Tibial artery (tissue), 4 donors: ENCODE measurements around the gene PUM1.

Source experiments
- DNase-seq, 2 donors: peaks; one replicate each; pipeline ENCODE4 v3.0.0-alpha.2; 2019
- H3K27ac ChIP-seq, 2 donors: fragments of 200-600 bp; sonication (generic) in 1 of 2; 1 replicate in 1 of 2; 2 replicates in 1 of 2; pipeline ENCODE4 v1.5.1; 2018 to 2019; ENCODE audit warnings: mild to moderate bottlenecking in 1 of 2
- H3K27me3 ChIP-seq, 2 donors: fragments of 200-600 bp; sonication (generic) in 1 of 2; one replicate each; pipeline versions ENCODE4 v1.5.1 to v1.6.0; 2016 to 2019
- H3K36me3 ChIP-seq, 3 donors: fragments of 200-600 bp; sonication (generic) in 2 of 3; one replicate each; pipeline ENCODE4 v1.5.1; 2016 to 2019; ENCODE audit warnings: mild to moderate bottlenecking in 2 of 3
- H3K4me1 ChIP-seq, 4 donors: fragments of 200-600 bp; sonication (generic) in 2 of 4; 1 replicate in 3 of 4; 2 replicates in 1 of 4; pipeline ENCODE4 v1.5.1; 2016 to 2019
- H3K4me3 ChIP-seq, 2 donors: fragments of 200-600 bp; sonication (generic) in 1 of 2; 1 replicate in 1 of 2; 2 replicates in 1 of 2; pipeline ENCODE4 v1.5.1; 2018 to 2019; ENCODE audit warnings: mild to moderate bottlenecking in 2 of 2
- H3K9me3 ChIP-seq, 3 donors: fragments of 200-600 bp; sonication (generic) in 1 of 3; one replicate each; pipeline ENCODE4 v1.5.1; 2016 to 2019
- intact Hi-C: fragments of 100-400 bp; cut with DNase I; formaldehyde crosslinking; loops from one replicate; pipeline ENCODE4 v1.15.0; 2023; ENCODE audit warnings: low total_unique reads
- TF ChIP-seq, protein P1 (sequence below), 2 experiments: fragments of 200-600 bp in 1 of 2; fragments of 450-650 bp in 1 of 2; IDR thresholded peaks; one replicate each; pipeline ENCODE4 v1.5.1; 2017 to 2019; ENCODE audit warnings: antibody characterized with exemption in 2 of 2, mild to moderate bottlenecking in 1 of 2, moderate library complexity in 1 of 2

PUM1 gene

DNA sequence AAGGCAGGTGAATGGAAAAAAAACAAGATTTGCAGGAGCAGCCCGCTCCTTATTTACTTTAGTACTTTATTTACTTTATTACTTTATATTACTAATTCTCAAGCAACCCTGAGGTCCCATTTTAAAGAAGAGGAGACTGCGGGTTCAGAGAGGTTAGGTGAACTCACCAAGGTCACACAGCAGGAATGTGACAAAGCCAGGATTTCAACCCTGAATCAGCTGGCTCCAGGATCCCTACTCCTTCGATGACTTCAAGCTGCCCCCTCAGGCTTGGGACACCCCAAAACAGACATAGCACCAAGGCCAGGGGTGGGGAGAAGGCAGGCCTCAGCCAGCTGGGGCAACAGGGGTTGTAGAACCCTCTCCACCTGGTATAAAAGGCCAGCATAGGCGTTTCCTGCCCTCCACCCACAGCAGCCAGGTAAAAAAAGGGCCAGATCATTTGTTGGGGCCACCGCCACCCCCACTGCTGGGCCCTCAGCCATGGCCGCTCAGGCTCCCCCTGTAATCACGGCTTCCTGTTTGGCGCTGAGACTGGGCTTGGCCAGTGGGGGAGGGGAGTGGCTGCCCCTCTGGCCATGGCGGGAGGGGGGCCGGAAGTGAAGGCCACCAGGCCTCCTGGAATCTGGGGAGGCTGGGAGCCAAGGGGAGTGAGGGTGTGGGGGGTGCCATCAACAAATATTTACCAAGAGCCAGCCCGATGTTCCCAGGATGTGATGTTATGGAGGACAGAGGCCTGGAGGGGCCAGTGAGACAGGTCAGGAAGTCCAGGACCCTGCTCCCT is 163.5 kb downstream of the PUM1 start:
- intact Hi-C loops = no loop called here
- no peaks in the 10 kb centered on the region for H3K9me3 ChIP-seq
- peak overlapping the region; percentile 50 to 76 for H3K27ac ChIP-seq
- H3K36me3 ChIP-seq = no peaks in the 10 kb centered on the region
- H3K4me1 ChIP-seq = peaks cover 0 to 68% (median 36%) of the 10 kb centered on the region in 4 donors
- no peaks in the 10 kb centered on the region for H3K27me3 ChIP-seq
- TF ChIP-seq, protein P1, sequence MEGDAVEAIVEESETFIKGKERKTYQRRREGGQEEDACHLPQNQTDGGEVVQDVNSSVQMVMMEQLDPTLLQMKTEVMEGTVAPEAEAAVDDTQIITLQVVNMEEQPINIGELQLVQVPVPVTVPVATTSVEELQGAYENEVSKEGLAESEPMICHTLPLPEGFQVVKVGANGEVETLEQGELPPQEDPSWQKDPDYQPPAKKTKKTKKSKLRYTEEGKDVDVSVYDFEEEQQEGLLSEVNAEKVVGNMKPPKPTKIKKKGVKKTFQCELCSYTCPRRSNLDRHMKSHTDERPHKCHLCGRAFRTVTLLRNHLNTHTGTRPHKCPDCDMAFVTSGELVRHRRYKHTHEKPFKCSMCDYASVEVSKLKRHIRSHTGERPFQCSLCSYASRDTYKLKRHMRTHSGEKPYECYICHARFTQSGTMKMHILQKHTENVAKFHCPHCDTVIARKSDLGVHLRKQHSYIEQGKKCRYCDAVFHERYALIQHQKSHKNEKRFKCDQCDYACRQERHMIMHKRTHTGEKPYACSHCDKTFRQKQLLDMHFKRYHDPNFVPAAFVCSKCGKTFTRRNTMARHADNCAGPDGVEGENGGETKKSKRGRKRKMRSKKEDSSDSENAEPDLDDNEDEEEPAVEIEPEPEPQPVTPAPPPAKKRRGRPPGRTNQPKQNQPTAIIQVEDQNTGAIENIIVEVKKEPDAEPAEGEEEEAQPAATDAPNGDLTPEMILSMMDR (IDR thresholded peaks at IDR 0.05) = no peak
- H3K4me3 ChIP-seq = no peak overlapping the region
- no peak for DNase-seq

DNA sequence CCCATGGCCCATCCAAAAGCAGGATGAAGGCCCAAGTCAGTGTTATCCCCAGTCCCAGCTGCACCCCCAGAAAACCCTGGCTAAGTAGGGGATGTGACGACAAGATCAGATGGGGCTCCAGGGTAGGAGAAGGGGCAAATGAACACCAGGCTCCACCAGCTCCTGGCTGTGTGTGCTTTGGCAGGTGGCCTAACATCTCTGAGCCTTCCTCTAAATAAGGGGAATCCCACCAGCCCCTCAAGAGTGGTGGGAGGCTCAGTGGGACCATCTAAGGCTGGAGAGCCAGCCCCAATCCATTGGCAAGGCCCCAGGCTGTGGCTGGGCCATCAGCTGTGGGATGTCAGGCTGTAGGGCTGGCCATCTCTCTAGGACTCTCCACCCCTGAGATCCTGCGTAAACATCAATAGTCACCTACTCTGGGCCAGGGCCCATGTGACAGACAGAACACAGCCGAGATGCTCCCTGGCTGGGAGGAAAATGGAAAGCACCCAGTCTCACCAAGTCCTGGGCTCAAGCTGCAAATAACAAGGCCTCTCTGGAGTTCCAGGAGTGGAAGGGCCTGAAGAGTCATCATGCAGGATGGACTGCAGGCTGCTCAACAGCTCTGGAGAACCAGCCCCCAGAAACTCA is 164.5 kb downstream of the PUM1 start:
- intact Hi-C loops = no loop called here
- no peaks in the 10 kb centered on the region for H3K27me3 ChIP-seq
- H3K27ac ChIP-seq = peak overlapping the region; percentile 2 to 50
- H3K9me3 ChIP-seq = no peaks in the 10 kb centered on the region
- TF ChIP-seq, protein P1 (IDR thresholded peaks at IDR 0.05) = no peak
- DNase-seq = no peak
- H3K4me3 ChIP-seq = no peak overlapping the region
- no peaks in the 10 kb centered on the region for H3K36me3 ChIP-seq
- peaks cover 0 to 69% (median 33%) of the 10 kb centered on the region in 4 donors for H3K4me1 ChIP-seq

DNA sequence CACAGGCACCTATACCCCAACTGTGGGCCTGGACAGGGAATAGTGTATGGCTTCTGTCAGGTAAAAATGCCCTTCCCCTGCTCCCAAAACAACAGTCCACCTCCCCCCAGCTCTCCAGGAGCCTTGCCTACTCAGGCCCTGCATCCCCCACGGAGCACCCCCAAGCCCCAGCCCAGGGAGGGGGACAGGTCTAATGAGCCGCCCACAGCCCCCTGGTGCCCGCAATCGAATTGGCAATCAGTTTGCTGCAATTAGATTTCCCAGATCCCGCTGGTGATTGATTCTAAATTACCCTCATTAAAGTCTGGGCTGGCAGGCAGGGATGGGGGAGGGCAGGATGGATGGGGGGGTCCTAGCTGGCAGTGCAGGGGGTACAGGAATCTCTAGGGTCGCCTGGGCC is 165.0 kb downstream of the PUM1 start:
- DNase-seq = no peak
- H3K9me3 ChIP-seq = no peaks in the 10 kb centered on the region
- intact Hi-C loops = no loop called here
- H3K27me3 ChIP-seq = no peaks in the 10 kb centered on the region
- H3K4me3 ChIP-seq = no peak overlapping the region
- H3K4me1 ChIP-seq = peaks cover 0 to 71% (median 35%) of the 10 kb centered on the region in 4 donors
- no peak overlapping the region for H3K27ac ChIP-seq
- TF ChIP-seq, protein P1 (IDR thresholded peaks at IDR 0.05) = no peak
- H3K36me3 ChIP-seq = no peaks in the 10 kb centered on the region

DNA sequence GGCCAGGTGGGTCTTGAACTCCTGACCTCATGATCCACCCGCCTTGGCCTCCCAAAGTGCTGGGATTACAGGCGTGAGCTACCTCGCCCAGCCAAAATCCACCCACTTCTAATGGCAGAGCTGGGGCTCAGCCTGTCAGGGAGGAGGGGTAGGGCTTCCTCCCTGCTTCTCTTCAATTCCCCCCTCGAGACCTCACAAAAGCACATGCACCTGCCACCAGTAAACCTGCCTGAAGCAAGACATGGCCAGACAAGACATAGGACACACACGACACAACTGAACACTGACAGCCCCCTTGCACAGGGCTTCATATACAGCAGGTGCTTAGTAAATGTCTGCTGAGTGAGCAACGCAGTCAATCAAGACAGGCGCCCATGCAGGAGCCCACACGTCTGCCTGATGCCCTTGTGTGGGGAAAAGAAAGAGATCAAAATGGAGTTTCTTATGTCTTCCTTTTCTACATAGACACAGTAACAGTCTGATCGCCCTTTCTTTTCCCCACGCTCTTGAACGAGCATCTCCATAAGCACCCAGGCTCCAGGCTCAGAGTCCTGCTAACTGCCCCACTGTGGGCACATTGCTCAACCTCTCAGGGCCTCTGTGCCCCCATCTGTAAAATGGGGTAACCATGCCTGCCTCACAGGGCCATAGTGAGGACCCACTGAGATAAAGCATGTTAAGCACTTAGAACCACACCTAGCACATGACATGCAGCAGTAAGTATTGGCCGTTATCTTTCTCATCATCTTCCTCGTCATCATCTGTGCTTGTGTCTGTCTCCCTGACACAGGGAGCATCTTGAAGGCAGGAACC is 165.7 kb downstream of the PUM1 start:
- DNase-seq = no peak
- H3K9me3 ChIP-seq = no peaks in the 10 kb centered on the region
- TF ChIP-seq, protein P1 (IDR thresholded peaks at IDR 0.05) = no peak
- no peaks in the 10 kb centered on the region for H3K36me3 ChIP-seq
- intact Hi-C loops = no loop called here
- no peak overlapping the region for H3K4me3 ChIP-seq
- H3K4me1 ChIP-seq = peaks cover 0 to 75% (median 39%) of the 10 kb centered on the region in 4 donors
- H3K27me3 ChIP-seq = no peaks in the 10 kb centered on the region
- no peak overlapping the region for H3K27ac ChIP-seq

DNA sequence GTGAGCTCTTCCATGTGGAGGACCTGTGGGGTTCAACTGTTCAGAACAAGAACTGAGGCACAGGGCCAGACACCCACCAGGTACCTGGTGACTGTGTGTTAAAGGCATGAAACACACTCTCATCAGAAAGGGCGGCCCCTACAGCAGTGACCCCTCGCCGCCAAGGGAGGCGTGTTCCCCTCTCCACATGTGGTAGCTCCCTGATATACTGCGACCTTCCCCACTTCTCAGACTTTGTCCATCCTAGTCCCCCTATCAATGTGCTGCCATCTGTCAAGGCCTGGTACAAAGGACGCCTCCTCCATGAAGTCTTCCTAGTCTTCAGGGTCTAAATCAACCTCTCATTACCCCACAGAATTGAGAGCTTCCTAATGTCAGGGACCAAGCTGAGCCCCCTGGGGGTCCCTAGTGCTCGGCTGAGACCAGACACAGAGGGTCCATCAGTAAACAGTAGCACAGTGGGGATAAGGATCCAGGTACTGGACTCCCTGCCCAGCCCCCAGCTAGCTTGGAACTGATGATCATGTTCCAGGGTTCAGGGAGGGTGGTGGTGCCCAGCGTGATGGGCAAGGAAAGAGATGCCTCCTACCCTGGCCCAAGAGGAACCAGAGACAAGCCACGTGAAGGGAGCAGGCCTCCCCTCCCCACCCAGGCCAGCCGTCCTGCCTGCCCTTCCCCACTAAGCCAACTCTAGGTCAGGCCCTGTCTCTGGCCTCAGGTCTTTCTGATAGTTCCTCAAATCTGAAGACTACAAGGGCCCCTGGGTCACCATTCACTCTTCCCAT is 167.3 kb downstream of the PUM1 start:
- Histone ChIP-seq H3K27ac (no peak overlapping the region), H3K4me3 (no peak overlapping the region), H3K4me1 (peaks cover 0 to 77% (median 39%) of the 10 kb centered on the region in 4 donors), H3K27me3 (no peaks in the 10 kb centered on the region), H3K36me3 (no peaks in the 10 kb centered on the region), H3K9me3 (no peaks in the 10 kb centered on the region)
- no peak for DNase-seq
- TF ChIP-seq, protein P1 (IDR thresholded peaks at IDR 0.05) = no peak
- intact Hi-C loops = no loop called here
